ENCODE measurements around the gene TMEM121B.

- TF ChIP-seq CTCF (IDR thresholded peaks at IDR 0.05 in 4 of 5, conservative IDR thresholded peaks at IDR 0.05 in 1 of 5) (no peak), POLR2A (IDR thresholded peaks at IDR 0.05) (no peak)
Measured at GRCh38 chr22:17097701-17098100, 23.5 kb downstream of the TMEM121B start.
